GM21825 (cell line): Measurements from ENCODE around the gene FECH.
"Not testable (repeated sequence)": the region's sequence is repeated elsewhere in the genome, so short reads cannot be mapped to it uniquely, and the experiment has no call there.

Experiments used
- ATAC-seq: cut with Tn5 transposase; IDR thresholded peaks from one replicate; pipeline ENCODE4 v1.9.1; 2021; ENCODE audit warnings: mild to moderate bottlenecking, moderate library complexity; ENCODE audit not compliant: unreplicated experiment

The FECH gene, protein sequence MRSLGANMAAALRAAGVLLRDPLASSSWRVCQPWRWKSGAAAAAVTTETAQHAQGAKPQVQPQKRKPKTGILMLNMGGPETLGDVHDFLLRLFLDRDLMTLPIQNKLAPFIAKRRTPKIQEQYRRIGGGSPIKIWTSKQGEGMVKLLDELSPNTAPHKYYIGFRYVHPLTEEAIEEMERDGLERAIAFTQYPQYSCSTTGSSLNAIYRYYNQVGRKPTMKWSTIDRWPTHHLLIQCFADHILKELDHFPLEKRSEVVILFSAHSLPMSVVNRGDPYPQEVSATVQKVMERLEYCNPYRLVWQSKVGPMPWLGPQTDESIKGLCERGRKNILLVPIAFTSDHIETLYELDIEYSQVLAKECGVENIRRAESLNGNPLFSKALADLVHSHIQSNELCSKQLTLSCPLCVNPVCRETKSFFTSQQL

DNA sequence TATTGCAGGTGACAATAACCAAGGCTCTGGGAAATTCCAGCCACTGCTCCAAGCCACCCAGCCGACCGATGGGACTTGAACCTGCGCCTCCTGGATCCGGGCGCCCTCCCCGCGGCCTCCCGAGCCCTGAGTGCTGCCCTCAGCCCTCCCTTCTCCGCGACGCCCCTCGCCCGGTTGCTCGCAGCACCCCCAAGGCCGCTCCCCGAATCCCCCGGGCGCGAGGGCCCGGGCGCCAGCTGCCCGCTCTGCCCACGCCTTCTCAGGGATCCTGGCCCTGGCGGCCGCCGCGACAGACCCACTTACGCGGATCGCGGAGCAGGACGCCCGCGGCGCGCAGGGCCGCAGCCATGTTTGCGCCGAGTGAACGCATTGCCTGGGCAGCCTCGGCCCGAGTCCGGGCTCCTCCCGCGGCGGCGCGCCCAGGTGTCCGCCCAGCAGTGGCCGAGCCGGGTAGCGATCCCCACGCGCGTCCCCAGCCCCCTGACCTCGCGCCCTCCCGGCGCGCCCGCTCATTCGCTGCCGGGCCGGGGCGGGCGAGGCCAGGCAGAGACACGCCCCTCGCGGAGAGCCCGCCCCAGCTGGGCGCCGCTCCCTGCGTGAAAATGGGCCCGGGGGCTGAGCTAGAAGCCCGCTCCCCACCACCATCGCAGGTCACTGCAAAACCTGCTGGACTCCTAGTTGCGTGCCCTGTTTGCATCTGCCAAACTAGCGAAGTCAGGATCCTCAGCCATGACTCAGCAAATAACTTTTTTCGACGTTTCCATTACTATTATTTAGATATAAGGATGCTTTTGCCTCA, at the start of gene FECH:
Gene FECH (minus strand): TSS at position 452 of the 799 bp plus-strand sequence. CDS start 82 bp downstream, at position 370.
- ATAC-seq, result peak; percentile 92

DNA sequence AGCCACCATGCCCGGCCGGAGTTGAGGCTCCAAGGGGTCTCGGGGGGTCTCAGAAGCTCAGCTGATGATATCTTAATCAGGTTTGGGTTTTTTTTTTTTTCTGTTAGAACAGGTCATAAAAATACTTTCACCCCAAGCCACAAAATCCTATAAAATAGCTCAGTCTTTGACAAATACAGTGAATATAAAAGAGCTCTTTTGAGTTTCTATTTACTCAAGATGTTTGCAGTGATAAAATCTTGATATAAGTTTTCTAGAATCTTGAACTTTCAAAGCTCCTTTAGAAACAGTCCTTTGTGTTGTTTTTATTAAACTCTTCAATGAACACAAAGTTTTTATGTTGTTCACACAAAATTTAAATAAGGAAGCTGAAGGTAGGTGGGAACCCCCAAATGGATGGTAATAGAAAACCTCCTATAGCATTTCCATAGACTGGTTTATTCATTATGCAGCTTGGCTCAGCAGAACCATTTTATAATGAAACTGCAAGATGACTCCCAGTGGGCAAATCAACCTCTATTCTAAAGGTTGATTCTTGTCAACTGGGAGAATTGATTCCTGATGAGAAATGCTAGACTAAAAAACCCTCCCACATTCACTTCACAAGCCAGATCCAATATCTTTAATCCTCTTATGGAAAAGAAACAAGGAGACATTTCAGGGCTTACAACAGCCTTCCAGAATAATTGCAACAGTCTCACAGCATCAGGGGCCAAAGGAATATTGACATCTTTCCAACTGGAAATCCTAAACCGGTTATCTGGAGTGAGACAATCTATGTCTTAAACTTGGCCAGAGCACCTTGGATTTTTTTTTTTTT, 48.7 kb upstream of the FECH start:
- no peak for ATAC-seq

- ATAC-seq, result no peak
Measured at GRCh38 chr18:57631697-57632096, 45.2 kb upstream of the FECH start.

GRCh38 chr18:57630754-57631595, 44.5 kb upstream of the FECH start:
- ATAC-seq, result no peak

DNA sequence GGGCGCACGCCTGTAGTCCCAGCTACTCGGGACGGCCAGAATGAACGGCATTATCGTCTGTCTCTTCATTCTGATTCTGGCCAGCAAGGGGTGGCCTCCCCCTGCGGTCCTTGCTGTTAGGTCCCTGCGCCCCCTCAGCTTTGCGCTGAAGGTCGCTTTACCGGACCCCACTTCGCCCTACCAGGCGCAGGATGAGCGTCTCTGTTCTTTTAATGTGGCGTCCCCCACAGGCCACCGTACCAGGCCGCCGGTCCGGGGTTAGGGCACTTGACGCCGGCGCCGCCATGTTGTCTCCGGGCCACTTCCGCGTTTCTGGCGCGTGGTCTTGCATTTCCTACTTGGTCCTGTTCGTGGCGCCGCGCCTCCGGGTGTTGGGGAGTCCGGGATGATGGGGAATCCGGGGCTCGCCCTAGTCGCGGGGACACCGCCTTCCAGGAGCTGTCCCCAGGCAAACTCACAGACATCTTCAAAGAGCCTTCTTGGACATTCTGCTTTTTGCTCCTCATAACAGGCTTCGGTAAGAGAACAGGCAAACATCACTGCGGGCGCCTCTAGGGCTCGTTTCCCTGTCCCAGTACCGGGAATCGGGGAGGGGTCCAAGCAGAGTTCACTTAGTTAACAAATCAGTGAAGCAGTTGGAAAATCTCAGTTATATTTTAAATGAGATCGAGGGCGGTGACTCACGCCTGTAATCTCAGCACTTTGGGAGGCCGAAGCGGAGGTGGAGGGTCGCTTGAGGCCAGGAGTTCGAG, 43.7 kb upstream of the FECH start:
- ATAC-seq, result peak; percentile 93

DNA sequence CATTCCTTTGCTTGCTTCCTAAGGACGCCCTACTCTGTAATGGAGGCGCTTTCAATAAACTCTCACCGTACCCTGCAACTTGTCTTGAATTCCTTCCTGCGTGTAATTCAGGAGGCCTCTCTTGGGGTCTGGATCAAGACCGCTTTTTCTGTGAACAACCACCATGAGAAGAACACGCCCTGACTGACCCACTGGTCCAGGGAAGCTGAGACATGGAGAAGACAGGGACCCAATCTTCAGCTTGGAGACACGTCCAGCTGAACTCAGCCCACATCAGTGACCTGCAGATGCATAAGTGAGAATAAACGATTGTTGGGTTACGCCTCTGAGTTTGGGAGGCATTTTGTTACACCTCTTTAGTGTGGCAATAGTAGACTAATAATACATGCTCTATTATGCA, 42.9 kb upstream of the FECH start:
- no peak for ATAC-seq

DNA sequence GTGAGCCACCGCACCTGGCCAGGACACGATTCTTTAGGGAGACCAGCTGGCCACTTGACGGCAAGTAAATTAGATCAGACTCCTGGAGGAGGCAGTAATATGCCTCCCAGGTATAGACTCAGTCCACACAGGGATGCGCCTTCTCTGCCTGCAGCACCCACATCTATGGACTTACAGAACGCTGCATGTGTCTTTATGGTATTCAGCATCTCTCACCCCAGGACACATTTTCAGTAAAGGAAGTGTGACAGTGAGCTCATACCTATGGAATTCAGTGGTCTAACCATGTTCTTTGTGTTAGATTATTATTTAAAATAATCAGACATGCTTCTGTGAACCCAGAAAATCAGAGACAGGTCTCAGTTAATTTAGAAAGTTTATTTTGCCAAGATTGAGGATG, 41.0 kb upstream of the FECH start:
- no peak for ATAC-seq

DNA sequence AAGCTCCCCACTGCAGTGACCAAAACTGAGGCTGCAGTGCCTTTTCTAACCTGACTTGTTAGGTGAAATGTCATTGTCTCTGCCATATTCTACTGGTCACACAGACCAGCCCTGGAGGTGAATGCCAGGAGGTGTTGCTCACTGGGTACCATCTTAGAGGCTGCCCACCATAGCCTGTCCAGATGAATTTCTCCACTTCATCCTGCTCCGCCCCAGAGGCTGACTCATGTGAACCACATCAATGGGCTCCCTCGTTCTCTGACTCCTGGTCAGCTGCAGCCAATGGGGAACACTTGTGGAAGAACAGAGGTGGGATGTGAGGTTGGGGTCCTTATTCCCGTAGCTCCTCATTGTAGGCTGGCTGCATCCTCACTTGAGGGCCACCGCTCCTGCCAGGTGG, 38.5 kb upstream of the FECH start:
- ATAC-seq, result no peak

- peak; percentile 18 for ATAC-seq
Measured at GRCh38 chr18:57621246-57621604, 34.7 kb upstream of the FECH start.

DNA sequence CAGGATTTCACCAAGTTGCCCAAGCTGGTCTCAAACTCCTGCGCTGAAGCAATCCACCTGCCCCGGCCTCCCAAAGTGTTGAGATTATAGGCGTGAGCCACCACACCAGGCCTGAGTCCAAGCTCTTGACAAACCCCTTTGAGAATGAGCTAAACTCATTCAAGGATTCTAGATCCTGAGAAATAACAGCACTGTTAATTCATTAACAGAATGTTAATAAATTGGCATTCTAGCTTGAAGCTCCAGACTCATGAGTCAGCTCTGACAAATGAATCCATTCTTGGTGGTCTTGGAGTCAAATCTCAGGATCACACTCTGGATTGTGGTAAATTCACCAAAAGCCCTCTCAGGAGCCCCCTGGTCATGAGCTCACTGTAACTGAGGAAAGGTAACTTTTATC, 33.4 kb upstream of the FECH start:
- ATAC-seq, result no peak

DNA sequence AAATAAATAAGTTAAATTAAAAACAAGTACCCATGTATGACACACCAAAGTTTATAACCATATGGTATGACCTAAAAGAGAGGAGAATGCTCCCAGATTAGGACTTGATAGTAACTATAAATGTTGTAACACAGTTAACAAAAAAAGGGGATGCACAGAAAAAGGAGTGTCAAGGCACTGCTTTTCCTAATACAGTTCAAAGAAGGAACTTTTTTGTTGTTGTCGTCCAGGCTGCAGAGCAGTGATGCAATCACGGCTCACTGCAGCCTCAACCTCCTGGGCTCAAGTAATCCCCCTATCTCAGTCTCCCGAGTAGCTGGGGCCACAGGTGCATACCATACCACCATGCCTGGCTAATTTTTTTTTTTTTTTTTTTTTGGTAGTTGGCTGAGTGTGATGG, 32.4 kb upstream of the FECH start:
- ATAC-seq, result no peak

DNA sequence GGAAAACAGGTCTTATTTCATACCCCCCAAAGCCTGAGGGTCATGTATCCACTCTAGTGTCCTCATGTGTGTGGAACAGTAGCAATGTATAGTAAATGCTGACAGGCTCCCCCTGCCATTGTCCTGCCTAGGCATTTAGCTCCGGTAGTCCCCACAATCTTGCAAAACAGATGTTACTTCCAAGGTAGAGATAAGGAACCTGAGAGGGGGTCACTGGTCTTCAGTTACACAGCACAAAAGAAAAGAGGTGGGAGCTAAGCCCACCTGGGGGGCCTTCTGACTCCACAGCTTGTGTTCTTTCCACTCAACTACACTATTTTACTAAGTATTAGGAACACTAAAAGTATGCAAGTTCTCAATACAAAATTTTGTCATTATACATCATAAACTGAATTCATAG, 17.4 kb upstream of the FECH start:
- ATAC-seq, result no peak

GRCh38 chr18:57595347-57595746, 8.8 kb upstream of the FECH start:
- ATAC-seq, result no peak

GRCh38 chr18:57592716-57593115, 6.2 kb upstream of the FECH start:
- not testable (repeated sequence) for ATAC-seq

DNA sequence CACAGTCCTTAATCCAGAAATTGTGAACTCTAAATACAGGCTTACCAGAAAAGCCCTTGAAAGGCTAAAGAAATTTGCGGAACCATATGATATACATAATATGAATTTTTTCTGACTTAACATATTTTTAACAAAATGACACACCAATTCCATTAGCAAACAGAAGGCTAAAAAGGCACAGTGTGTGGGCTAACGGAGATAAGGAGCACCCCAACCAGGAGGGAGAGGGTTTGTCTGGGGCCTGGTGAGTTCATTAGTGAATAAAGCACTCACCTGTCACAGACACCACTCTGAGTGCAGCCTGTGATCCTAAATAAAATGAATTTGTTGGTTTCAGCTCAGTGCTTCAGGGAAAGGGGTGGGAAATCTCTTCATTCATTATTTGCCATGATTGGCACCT, 2.7 kb upstream of the FECH start:
- ATAC-seq, result no peak

DNA sequence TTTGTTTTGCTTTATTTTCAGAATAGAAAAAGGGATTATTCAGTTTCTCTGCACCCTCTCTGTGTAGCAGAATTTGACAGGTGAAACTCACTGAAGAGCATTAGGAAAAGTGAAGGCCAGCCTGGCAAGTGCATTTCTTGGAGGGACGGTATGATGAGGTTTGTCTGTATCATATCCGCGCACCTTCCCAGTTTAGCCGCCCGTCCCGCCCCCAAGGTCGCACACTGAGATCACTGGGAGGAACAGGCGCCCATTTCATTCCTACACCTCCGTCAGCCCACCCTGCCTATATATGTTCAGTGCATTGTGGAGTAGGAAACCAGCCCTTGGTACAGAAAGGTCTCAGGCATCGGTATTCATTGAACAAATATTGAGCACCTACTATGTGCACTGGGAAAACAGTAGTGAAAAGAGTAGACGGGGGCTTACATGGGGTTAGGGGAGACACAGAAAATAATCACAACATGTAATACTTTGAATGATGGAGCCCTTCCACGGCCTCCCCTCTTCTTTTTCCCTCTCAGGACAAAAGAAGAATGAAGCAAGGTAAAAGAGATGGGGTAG, 678 bp upstream of the FECH start:
- ATAC-seq, result no peak

DNA sequence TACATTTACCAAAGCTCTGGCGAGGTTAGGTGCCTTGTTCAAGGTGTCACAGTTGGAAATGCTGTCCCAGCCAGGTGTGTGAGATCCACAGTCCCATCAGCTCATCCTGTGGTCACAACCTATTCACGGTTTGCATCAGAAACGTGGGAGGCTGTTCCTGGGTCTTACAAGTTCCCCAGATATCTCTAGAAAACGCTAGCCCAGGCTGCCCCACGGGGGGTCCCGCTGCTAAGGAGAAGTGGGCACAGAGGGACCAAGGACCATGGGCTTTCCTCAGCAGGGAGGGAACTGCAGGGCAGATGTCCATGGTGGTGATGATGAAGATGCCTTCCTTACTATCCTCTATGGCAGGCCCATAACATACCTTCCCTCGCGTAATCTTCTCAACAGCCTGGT, 649 bp downstream of the FECH start:
- ATAC-seq, result no peak

- no peak for ATAC-seq
Measured at GRCh38 chr18:57585421-57585820, 1.1 kb downstream of the FECH start.

- ATAC-seq, result no peak
Measured at GRCh38 chr18:57584444-57584843, 2.1 kb downstream of the FECH start.
